GM21737 (cell line): Measurements from ENCODE around the gene FCSK.
"Not testable (repeated sequence)": the region's sequence is repeated elsewhere in the genome, so short reads cannot be mapped to it uniquely, and the experiment has no call there.

ENCODE experiments used
- ATAC-seq: cut with Tn5 transposase; IDR thresholded peaks from one replicate; pipeline ENCODE4 v1.9.1; 2021; ENCODE audit warnings: mild to moderate bottlenecking, moderate library complexity; ENCODE audit not compliant: unreplicated experiment

FCSK gene

DNA sequence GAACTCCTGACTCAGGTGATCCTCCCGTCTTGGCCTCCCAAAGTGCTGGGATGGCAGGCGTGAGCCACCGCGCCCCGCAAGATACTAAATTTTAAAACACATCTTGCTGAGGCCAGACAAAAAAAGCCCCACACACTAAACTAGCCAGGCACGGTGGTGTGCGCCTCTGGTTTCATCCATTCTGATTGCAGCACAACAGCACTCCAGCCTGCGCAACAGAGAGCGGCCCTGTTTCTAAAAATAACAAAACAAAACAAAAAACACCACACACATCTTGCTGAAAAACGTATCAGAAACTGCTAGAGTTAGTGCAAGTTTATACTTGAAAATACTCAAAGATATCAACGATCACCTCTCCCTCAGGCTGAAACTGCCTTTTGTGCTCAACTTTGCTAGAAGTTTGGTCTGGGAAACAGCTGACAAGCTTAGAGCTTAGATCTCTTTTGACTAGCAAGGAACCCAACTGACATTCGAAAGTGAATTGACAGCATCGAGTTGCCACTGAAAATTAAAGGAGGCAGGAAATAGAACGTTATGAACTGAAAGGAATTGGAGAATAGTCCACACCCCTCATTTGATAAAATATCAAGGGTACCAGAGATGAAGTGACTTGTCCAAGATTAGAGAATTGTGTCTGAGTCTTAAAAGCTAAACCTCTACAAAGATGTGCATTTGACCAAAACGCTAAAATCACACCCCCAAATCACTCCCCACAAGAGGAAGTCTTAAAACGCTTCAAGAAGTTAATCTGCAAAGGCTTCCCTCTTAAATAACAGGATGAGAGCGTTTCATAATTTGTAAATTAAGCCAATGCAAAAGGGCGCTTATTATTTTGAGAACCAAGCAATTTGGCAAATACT is 68.1 kb downstream of the FCSK start:
- ATAC-seq: no peak

DNA sequence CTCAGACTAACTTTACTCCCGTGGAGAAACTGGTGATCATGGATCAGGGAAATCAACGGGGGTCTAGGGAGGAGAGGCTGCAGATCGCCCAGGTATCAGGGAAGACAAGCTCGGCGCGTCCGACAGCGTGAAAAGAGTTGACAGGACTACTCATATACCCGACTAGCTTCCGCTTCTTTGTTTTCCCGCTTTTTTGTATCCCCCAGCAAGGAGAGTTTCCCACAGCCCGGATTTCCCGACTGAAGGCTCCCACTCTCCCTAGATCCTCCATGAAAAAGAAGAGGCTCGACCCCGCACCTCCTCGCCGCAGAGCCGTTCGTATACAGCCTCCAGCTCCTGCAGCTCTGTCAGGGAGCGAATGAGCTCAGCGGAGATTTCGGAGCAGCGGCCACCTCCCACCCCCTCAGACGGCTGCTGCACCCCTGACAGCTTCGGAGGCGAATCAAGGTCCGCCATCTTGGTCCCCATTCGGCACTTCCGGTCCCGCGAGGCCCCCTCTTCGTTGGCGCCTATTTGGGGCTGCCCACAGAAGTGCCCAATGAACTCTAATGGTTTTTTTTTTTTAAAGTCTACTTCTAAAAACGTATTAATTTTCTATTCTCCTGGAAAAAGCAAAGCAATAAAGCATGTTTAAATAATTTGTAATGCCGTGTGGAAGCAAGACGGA is 68.8 kb downstream of the FCSK start, which contains the start of gene COG4:
Gene COG4, minus strand, starts transcription at position 479 of the 667 bp plus-strand sequence. Its CDS starts 11 bp downstream, at position 468.
- ATAC-seq: peak; percentile 70

DNA sequence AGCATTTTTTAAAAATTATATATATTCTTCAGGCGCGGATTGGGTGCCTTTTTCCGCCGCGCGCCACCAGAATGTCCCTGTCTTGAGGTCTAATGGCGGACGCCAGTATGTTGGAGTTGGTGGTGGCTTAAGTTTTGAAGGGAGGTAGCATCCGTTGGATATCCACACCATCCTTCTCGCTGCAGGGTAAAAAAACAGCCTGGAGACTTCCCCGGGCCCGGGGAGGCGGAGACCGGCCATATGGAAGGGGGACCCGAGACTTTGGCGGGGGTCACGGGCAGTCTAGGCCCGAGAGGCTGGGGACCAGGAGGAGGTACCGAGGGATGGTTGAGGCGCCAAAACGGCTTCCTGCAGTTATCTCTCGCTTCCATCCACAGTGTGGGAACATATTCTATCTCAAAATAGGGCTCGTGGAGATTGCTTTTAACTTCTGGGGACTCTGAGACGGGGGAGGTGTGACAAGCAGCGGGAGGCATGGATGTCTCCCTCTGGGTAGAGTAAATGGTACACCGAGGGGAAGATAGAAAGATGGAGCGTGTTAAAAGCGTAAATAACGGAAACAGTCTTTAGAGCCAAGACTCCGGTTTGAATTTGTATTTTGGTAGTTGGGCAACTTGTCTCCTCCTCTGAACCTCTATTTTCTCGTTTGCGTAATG is 69.5 kb downstream of the FCSK start, which contains the start of gene SF3B3:
Gene SF3B3, plus strand, starts transcription at position 74 of the 656 bp plus-strand sequence. CDS start 2,841 bp downstream, outside the sequence.
- peak; percentile 50 for ATAC-seq

- ATAC-seq: not testable (repeated sequence)
Observed at GRCh38 chr16:70524399-70524825, 70.0 kb downstream of the FCSK start.

DNA sequence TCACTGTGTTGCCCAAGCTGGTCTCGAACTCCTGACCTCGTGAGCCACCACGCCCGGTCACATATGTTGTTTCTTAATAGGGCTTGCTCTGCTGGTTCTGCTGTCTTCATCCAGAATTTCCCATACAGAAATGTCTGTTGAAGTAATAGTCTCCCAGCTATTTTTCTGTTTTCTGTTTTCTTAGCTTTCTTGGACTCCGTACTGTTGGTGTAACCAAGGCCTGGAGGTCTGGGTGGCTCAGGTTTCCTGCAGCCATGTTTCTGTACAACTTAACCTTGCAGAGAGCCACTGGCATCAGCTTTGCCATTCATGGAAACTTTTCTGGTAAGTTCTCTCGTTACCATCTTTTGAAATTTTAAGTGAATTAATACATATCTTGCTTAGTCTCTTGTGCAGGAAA is 72.0 kb downstream of the FCSK start:
- ATAC-seq: no peak

DNA sequence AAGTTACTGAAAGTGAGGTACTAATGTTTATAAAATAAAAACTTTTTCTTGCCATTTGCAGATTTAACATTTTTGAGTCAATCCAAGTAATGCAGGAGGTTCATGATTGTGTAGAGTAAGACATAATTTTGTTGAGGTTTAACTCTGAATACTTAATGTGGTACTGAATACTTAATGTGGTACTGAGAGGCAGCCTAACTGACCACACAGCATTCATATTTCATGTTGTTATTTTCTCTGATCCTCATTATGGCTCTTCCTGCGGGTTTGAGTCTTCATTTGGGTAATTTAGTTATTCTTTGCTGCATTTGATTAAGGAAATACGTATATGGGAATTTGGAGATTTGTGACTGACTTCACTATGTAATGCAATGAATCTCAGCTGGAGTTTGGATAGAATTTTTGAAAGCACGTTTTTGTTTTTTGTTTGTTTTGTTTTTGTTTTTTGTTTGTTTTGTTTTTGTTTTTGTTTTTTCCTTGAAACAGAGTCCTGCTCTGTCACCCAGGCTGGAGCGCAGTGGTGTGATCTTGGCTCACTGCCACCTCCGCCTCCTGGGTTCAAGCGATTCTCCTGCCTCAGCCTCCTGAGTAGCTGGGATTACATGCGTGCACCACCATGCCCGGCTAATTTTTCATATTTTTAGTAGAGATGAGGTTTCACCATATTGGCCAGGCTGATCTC is 73.1 kb downstream of the FCSK start:
- no peak for ATAC-seq

DNA sequence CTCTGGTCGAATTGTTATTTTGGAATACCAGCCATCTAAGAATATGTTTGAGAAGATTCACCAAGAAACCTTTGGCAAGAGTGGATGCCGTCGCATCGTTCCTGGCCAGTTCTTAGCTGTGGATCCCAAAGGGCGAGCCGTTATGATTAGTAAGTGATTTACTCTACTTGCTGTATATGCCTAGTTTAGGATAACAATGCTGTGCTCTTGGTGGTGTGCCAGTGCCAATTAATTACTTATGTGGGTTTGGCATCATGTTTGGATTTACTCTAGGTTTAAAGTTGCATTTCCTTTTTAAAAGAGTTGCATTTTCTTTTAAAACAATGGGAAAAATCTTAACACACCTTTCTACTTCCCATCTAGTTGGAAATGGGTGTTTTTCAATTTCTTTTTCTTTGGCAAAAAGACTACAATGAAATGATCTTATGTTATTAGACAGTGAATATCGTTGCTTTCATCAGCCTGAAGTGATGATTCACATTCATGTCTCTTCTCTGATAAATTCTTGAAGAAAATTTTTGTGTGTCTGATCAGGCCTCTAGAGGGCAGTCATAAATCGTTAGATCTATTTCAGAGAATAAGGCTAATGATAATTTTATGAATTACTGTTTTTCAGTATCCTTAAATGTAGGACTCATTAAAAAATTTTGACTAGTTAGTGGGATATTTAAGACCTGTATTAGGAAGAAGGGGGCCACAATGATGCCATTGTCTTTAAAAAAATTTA is 74.8 kb downstream of the FCSK start:
- no peak for ATAC-seq
